Neural progenitor cell (in vitro differentiated cells): ENCODE results near the gene TRAPPC12.

Source experiments
- CTCF ChIP-seq: fragments of 200-600 bp; sonication (generic); IDR thresholded peaks from 2 replicates; pipeline ENCODE4 v1.5.1; 2017; ENCODE audit warnings: antibody characterized with exemption, mild to moderate bottlenecking
- EZH2 ChIP-seq: fragments of 200-600 bp; sonication (generic); IDR thresholded peaks from 2 replicates; pipeline ENCODE4 v1.6.1; 2017; ENCODE audit warnings: antibody characterized with exemption, mild to moderate bottlenecking, moderate library complexity
- EZH2phosphoT487 ChIP-seq: fragments of 200-600 bp; sonication (generic); IDR thresholded peaks from 2 replicates; pipeline ENCODE4 v1.6.1; 2017; ENCODE audit warnings: antibody characterized with exemption

GRCh38 chr2:3481736-3482362 is 102.4 kb downstream of the TRAPPC12 start:
- no peak for TF ChIP-seq CTCF
- no peak for TF ChIP-seq EZH2phosphoT487
- TF ChIP-seq EZH2 = no peak
